Stomach (tissue), 9 donors: ENCODE measurements around the gene UBAC2. TPM values are rescaled to one million over a fixed set of nuclear protein-coding genes. Genes with fewer than 3 reads are reported as not detected.
A peak's percentile ranks its signal among the peaks of the same experiment; 100 is the strongest.

Experiments
- DNase-seq, 2 donors: peaks; one replicate each; pipeline versions ENCODE4 v3.0.0 to v3.0.0-alpha.2; 2013 to 2019
- H3K27ac ChIP-seq, 5 donors: fragments of 200-600 bp in 4 of 5; sonication (generic) in 4 of 5; one replicate each; pipeline ENCODE4 v1.5.1; 2013 to 2019; ENCODE audit warnings: mild to moderate bottlenecking in 1 of 5, moderate library complexity in 1 of 5
- H3K27me3 ChIP-seq, 3 donors: fragments of 200-600 bp; sonication (generic); one replicate each; pipeline ENCODE4 v1.5.1; 2017 to 2019; ENCODE audit warnings: mixed run types in 1 of 3
- H3K36me3 ChIP-seq, 4 donors: fragments of 200-600 bp; sonication (generic); 1 replicate in 3 of 4; 2 replicates in 1 of 4; pipeline ENCODE4 v1.5.1; 2016 to 2019
- H3K4me1 ChIP-seq, 4 donors: fragments of 200-600 bp; sonication (generic); one replicate each; pipeline ENCODE4 v1.5.1; 2016 to 2019
- H3K4me3 ChIP-seq, 4 donors: fragments of 200-600 bp; sonication (generic) in 3 of 4; one replicate each; pipeline ENCODE4 v1.5.1; 2016 to 2019; ENCODE audit warnings: mild to moderate bottlenecking in 1 of 4
- H3K9me3 ChIP-seq, 4 donors: fragments of 200-600 bp; sonication (generic); one replicate each; pipeline ENCODE4 v1.5.1; 2016 to 2019
- CTCF ChIP-seq, 7 experiments: fragments of 450-650 bp in 4 of 7; fragments of 200-600 bp in 3 of 7; sonication (generic) in 3 of 7; IDR thresholded peaks; one replicate each; pipeline ENCODE4 v1.5.1; 2016 to 2019; ENCODE audit warnings: antibody characterized with exemption in 7 of 7, control low read depth in 2 of 7, mild to moderate bottlenecking in 1 of 7
- EP300 ChIP-seq: sonication (generic); formaldehyde crosslinking; IDR thresholded peaks from one replicate; pipeline ENCODE4 v1.6.1; 2017; ENCODE audit warnings: antibody characterized with exemption
- POLR2A ChIP-seq, 4 donors: fragments of 450-650 bp; IDR thresholded peaks; one replicate each; pipeline ENCODE4 v1.6.1; 2016; ENCODE audit warnings: antibody characterized with exemption in 4 of 4, control low read depth in 2 of 4, mild to moderate bottlenecking in 1 of 4, moderate library complexity in 1 of 4
- POLR2AphosphoS5 ChIP-seq, 3 donors: sonication (generic); formaldehyde crosslinking; IDR thresholded peaks; one replicate each; pipeline ENCODE4 v1.6.1; 2016; ENCODE audit warnings: antibody characterized with exemption in 3 of 3
- WGBS, 5 donors: extraction: QIAGEN DNeasy Blood & Tissue Kit in 3 of 5; methylation state at CpG; one replicate each; pipeline versions ENCODE4 v1.1.5 to v1.1.7; 2013 to 2018; 5-methylcytosine and 5-hydroxymethylcytosine counted together
- intact Hi-C: fragments of 100-400 bp; cut with DNase I; formaldehyde crosslinking; loops from one replicate; pipeline ENCODE4 v1.15.1; 2023; ENCODE audit warnings: low total_unique reads
- polyA plus RNA-seq, 3 donors: library from polyadenylated mRNA; stranded (reverse); fragments of 200-250 nt; gene quantifications; one replicate each; pipeline ENCODE4 v1.2.3, GENCODE V29; 2013
- total RNA-seq, 5 donors: library from RNA; depleted of rRNA; stranded (reverse); fragments of >200 nt; gene quantifications; one replicate each; pipeline versions ENCODE4 v1.1.0 to v1.2.3, GENCODE V29; 2014 to 2016
- donor health status: healthy with polysubstance abuse.
- donor health status: Bipolar disorder and iron deficiency.
- donor health status: healthy.

The UBAC2 gene
- total and polyA plus RNA-seq, 8 donors = 18.1 to 68.8 (median 40.1) TPM

DNA sequence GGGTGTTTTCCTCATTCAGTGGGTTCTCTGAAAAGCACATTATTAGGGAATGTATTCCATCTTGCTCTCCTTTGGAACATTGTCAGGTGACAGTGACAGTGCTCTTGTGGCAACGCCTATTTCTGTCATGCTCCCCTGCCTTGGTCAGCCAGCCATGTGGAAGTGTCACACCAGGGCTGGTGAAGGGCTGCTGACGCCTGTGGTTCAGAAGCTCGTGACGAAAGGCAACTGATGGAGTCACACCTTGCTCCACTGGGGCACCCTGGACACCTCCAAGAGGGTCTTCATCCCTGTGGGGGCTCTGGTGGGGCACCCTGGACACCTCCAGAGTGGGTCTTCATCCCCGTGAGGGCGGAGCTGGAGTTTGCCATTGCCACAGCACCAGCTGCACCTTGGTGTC, 175.5 kb downstream of the UBAC2 start:
- H3K9me3 ChIP-seq = no peaks in the 10 kb centered on the region
- no peak overlapping the region for H3K4me3 ChIP-seq
- peaks cover 0 to 3% (median 0%) of the 10 kb centered on the region in 4 donors for H3K4me1 ChIP-seq
- no peak for DNase-seq
- H3K27ac ChIP-seq = peak overlapping the region in 2 of 5 donors; percentile 15 to 16
- peaks cover 5 to 54% (median 46%) of the 10 kb centered on the region in 4 donors for H3K36me3 ChIP-seq
- H3K27me3 ChIP-seq = no peaks in the 10 kb centered on the region
- intact Hi-C loops = no loop called here
- TF ChIP-seq CTCF (IDR thresholded peaks at IDR 0.05) = no peak
- no peak for TF ChIP-seq POLR2AphosphoS5 (IDR thresholded peaks at IDR 0.05)
- no peak for TF ChIP-seq POLR2A (IDR thresholded peaks at IDR 0.05)
- no peak for TF ChIP-seq EP300
- 90 to 97% (median 94%) methylated on average over 3 to 6 of the region's 6 CpGs for WGBS, 5 donors

- no peak for TF ChIP-seq POLR2A (IDR thresholded peaks at IDR 0.05)
- no peak for TF ChIP-seq EP300
- 96 to 98% (median 97%) methylated on average over 9 of the region's 9 CpGs for WGBS, 5 donors
- intact Hi-C loops = no loop called here
- DNase-seq = no peak
- H3K27ac ChIP-seq = no peak overlapping the region
- H3K9me3 ChIP-seq = no peaks in the 10 kb centered on the region
- peaks cover 5 to 53% (median 49%) of the 10 kb centered on the region in 4 donors for H3K36me3 ChIP-seq
- no peak overlapping the region for H3K4me3 ChIP-seq
- peaks cover 0 to 3% (median 0%) of the 10 kb centered on the region in 4 donors for H3K4me1 ChIP-seq
- H3K27me3 ChIP-seq = no peaks in the 10 kb centered on the region
Measured at GRCh38 chr13:99376924-99377323, 176.3 kb downstream of the UBAC2 start.

- H3K9me3 ChIP-seq = no peaks in the 10 kb centered on the region
- H3K27ac ChIP-seq = no peak overlapping the region
- H3K36me3 ChIP-seq = peaks cover 5 to 48% (median 45%) of the 10 kb centered on the region in 4 donors
- 96 to 98% (median 97%) methylated on average over 8 of the region's 8 CpGs for WGBS, 5 donors
- DNase-seq = no peak
- no peak for TF ChIP-seq CTCF (IDR thresholded peaks at IDR 0.05)
- no peak for TF ChIP-seq EP300
- no peak for TF ChIP-seq POLR2AphosphoS5 (IDR thresholded peaks at IDR 0.05)
- no peak for TF ChIP-seq POLR2A (IDR thresholded peaks at IDR 0.05)
- H3K4me1 ChIP-seq = peaks cover 0 to 7% (median 0%) of the 10 kb centered on the region in 4 donors
- intact Hi-C loops = no loop called here
- no peaks in the 10 kb centered on the region for H3K27me3 ChIP-seq
- H3K4me3 ChIP-seq = no peak overlapping the region
Measured at GRCh38 chr13:99377641-99378040, 177.0 kb downstream of the UBAC2 start.

DNA sequence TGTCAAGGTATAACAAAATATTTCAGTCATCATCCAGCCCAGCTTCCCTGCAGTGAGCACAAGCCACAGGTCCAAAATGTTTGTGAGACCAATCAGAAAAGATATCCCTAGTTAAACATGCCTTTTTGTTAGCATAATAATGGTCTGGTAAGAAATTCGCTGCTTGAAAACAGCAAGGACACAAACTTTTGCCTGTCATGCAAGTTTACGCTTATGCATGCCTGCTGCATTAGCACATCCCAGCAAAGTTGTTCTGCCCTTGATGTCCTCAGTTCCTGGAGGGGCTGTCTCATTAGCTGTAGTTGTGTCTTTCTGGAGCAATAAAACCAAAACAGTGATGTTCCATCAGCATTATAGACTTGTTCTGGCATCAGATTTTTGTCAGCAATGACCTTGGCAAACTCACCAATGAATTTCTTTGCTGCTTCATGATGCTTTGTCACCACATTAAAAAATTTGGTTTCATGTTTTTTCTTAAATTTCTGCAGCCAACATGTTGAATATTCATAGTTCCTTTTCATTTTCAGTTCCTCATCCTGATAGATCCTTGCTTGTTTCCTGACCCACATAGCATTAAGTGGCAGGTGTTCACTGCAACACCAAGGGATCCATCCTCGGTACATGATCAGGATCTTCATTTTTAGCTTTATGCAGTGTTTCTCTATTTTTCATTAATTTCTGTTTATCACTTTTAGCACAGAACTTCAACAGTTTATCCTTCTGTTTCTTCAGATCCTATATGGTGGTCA, 178.5 kb downstream of the UBAC2 start:
- H3K27ac ChIP-seq = no peak overlapping the region
- DNase-seq = no peak
- H3K4me1 ChIP-seq = peaks cover 0 to 15% (median 0%) of the 10 kb centered on the region in 4 donors
- no peak for TF ChIP-seq POLR2A (IDR thresholded peaks at IDR 0.05)
- TF ChIP-seq CTCF (IDR thresholded peaks at IDR 0.05) = no peak
- TF ChIP-seq POLR2AphosphoS5 (IDR thresholded peaks at IDR 0.05) = no peak
- no peak for TF ChIP-seq EP300
- intact Hi-C loops = no loop called here
- H3K36me3 ChIP-seq = peaks cover 5 to 48% (median 40%) of the 10 kb centered on the region in 4 donors
- H3K9me3 ChIP-seq = no peaks in the 10 kb centered on the region
- no peaks in the 10 kb centered on the region for H3K27me3 ChIP-seq
- 78 to 93% (median 85%) methylated on average over 3 of the region's 3 CpGs for whole genome bisulfite sequencing, 5 donors
- no peak overlapping the region for H3K4me3 ChIP-seq
